Islet of Langerhans (tissue), 1 donor: ENCODE data around the gene TEX19.

Experiments used
- FAIRE-seq: peaks from one replicate; lab custom pipeline; 2011; peaks lifted over from hg19 to GRCh38; lab: Jason Lieb, UNC

TEX19 gene

GRCh38 chr17:82358465-82359350 lies at the start of gene TEX19:
Gene TEX19 (plus strand): TSS chr17:82359247. CDS start chr17:82362151, 2,904 bp downstream.
- no peak for FAIRE-seq

- FAIRE-seq = no peak
These were observed 49.1 kb upstream of the TEX19 start for GRCh38 chr17:82309656-82310570.

DNA sequence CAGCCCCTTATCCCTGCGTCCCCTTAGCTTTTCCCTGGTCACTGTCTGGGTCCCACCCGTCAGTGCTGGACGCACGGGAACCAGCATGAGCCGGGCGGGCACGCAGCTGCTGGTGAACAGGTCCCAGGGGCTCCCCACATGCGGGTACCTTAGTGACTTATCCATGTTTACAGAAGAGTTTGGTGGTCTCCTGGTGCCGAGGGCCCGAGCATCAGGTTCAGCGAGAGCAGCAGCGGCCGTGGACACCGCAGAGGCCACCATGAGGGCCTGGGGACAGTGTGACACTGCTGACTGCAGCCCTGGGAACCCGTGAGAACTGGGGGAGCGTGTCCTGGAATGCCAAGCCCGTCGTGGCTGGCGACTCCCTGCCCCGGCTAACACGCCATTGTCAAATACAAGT lies 48.2 kb upstream of the TEX19 start:
- FAIRE-seq = no peak

DNA sequence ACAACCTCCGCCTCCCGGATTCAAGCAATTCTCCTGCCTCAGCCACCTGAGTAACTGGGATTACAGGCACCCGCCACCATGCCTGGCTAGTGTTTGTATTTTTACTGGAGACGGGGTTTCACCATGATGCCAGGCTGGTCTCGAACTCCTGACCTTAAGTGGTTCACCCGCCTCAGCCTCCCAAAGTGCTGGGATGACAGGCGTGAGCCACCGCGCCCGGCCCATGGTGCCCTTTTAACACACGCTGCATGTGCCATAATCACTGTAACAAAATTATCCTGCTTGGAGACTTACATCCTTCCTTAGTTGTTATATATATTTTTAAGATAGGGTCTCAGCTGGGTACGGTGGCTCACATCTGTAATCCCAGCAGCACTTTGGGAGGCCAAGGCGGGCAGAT lies 47.1 kb upstream of the TEX19 start:
- no peak for FAIRE-seq

DNA sequence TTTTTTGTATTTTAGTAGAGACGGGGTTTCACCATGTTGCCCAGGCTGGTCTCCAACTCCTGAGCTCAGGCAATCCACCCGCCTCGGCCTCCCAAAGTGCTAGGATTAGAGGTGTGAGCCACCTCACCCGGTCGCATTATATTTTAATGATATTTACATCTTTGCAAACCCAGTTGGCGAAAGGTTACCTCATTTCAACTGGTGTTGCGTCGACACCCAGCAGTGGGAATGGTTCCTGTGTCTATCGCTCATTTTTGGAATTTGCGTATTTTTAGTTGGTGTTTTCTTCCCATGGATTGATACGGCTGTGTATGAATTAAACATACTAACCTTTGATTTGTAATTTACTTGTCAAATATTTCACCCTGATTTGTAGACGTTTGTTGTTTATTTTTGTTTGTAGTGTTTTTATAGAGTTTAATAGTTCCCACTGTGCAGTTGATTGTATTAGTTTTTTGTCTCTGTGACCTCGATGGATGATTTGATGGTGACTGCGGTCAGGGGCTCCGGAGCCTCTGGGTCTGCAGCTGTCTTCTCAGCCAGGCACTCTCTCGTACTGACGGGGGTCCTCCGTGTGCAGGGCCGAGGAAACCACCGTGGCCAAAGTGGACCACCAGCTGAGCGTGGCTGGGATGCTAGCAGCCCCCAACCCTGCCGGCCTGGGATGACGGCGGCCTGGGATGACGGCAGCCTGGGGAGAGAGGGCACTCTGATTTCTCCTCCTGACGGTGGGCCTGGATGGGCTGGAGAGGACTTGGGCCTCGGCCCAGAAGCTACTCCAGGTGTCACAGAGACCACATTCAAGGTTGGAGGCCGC lies 45.6 kb upstream of the TEX19 start:
- FAIRE-seq = no peak

- FAIRE-seq = no peak
These were observed 44.9 kb upstream of the TEX19 start for GRCh38 chr17:82314012-82314726.

- no peak for FAIRE-seq
These were observed 44.1 kb upstream of the TEX19 start for GRCh38 chr17:82314727-82315605.

GRCh38 chr17:82315703-82316358 lies 43.2 kb upstream of the TEX19 start:
- FAIRE-seq = no peak

- FAIRE-seq = no peak
These were observed 42.2 kb upstream of the TEX19 start for GRCh38 chr17:82316651-82317393.

DNA sequence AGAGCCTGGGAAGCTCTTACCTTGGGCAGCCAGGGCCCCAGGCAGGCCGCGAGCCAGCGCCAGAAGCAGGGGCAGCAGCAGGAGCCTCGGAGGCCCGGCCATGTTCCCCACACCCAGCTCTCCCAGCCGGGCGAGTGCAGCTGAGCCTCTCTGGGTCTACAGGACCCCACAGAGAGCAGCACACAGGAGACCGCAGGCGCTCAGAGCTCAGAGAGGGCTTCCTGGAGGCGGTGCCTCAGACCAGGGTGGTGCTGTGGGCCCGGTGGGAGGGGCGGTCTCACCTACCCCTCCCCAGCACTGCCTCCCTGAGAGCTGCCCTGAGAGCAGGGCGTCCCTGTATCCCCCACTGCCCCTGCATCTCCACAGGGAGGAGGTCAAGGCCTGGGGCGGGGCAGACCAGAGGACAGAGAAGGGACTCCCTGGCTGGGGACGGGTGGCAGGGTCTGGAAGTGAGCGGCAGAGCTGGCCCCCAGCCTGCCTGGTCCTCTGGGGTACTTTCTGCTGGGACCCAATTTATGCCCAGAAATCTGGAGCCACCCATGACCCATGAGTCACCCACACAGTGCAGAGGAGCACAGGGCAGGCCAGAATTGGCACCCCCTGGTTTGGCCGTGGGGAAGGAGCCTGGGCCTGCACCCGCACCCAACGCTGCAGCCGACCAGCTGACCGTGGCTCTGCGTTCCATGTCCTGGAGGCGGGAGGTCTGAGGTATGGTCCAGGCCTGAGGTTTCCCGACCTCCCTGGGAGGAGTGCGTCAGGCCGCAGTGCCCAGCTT lies 41.5 kb upstream of the TEX19 start, which contains the start of gene CD7:
Gene CD7, minus strand, starts transcription at position 215 of the 775 bp plus-strand sequence. Its CDS starts 113 bp downstream, at position 102.
- FAIRE-seq = no peak

DNA sequence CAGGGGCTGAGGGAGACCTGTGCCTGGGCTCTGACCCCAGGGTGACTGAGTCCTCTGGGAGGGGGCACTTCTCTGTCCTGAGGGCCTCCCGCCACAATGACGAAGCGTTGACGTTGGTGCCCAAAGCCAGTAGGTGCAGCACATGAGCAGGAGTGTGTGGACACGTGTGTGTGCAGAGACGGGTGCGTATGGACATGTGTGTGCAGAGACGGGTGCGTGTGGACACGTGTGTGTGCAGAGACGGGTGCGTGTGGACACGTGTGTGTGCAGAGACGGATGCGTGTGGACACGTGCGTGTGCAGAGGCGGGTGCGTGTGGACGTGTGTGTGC lies 40.9 kb upstream of the TEX19 start:
- no peak for FAIRE-seq

DNA sequence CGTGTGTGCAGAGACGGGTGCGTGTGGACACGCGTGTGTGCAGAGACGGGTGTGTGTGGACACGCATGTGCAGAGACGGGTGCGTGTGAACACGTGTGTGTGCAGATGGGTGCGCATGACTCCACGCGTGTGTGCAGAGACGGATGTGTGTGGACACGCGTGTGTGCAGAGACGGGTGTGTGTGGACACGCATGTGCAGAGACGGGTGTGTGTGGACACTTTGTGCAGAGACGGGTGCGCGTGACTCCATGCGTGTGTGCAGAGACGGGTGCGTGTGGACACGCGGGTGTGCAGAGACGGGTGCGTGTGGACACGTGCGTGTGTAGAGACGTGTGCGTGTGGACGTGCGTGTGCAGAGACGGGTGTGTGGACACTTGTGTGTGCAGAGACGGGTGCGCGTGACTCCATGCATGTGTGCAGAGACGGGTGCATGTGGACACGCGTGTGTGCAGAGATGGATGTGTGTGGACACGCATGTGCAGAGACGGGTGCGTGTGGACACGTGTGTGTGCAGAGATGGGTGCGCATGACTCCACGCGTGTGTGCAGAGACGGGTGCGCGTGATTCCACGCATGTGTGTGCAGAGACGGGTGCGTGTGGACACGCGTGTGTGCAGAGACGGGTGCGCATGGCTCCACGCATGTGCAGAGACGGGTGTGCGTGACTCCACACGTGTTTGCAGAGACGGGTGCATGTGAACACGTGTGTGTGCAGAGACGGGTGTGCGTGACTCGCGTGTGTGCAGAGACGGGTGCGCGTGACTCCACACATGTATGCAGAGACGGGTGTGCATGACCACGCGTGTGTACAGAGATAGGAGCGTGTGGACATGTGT lies 40.1 kb upstream of the TEX19 start:
- FAIRE-seq = no peak

- no peak for FAIRE-seq
These were observed 39.4 kb upstream of the TEX19 start for GRCh38 chr17:82319619-82320062.

DNA sequence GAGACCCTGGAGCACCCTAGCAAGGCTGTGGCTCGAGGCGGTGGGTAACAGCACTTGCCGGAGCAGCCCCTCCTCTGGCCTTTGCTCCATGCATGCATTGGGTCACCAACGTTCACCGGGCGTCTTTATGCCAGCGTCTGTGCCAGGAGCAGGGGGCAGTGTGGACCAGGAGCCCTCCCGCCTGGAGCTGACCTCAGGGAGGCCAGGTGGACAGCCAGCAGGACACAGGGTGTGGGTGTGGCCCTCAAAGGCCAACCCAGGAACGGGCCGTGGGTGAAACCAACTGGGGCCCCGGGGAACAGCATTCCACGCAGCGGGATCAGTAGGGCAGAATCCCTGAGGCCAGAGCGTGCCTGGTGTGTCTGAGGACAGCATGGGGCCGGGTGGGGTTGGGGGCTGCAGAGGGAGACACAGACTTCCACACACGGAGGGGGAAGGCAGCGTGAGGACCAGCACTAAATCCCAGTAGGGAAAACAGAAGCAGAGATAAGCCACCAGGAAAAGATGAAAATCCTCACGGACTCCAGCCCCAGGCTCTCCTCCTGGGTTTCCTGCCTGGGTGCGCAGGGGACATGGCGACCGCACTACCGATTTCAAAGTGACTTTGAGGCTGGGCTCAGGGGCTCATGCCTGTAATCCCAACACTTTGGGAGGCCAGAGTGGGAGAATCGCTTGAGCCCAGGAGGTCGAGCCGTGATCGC lies 38.8 kb upstream of the TEX19 start:
- FAIRE-seq = no peak

DNA sequence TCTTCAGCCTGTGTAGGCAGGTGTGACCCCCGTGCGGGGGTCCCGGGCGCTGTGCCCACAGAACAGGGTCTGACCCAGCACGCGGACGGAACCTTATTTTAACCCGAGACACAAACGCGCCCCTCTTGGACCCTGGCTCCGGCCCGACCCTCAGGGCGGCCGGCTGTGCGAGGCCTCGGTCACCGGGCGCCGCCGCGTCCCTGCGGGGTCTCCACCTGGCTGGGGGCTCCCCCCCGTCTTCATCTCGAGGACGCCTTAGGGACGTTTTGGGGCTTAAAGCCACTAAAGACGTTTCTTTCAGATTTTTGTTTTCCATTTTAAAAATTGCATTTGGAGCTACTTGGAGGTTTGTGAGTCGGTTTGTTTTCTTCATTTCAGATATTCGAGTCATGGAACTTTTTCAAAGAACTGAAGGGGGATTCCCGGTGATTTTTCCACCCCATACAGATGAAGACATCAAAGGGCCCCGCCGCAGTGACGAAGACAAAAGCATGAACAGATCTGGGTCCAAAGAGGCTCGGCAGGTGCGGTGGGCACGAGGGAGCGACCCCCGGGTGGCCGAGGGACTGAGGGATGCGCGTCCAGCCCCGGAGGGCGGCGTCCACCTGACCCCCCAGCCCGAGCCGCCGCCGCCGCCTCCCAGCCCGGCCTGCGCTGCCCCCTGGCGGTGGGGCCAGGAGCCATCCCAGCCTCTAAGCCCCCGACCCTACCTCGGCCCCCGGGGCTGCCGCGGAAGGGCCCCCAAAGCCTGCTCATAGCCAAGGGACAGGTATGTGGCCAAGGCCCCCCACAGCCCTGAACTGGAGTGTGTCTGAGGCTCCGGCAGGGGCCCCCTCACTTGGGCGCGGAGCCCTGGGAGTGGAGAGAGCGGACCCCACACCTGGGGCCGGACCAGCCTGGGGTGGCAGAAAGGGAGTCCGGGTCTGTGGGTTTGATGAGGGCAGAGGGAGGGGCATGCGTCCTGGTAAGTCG lies 37.8 kb upstream of the TEX19 start:
- no peak for FAIRE-seq
